Measurements from ENCODE around the gene ZBTB44. TPM values are rescaled to one million over a fixed set of nuclear protein-coding genes. Genes with fewer than 3 reads are reported as not detected.

ZBTB44 gene
- total RNA-seq, 1 experiment from 2014 or later, result 27.5 TPM

- no peak overlapping the region for H3K4me3 ChIP-seq (ENCODE audit: low read length)
- intact Hi-C loops (cut with micrococcal nuclease), result no loop called here
- H3K9ac ChIP-seq (ENCODE audit: low read length), result no peak overlapping the region
- DNase-seq (no peak), ATAC-seq (no peak)
- H3K36me3 ChIP-seq (ENCODE audit: low read depth, low read length), result no peaks in the 10 kb centered on the region
- no peaks in the 10 kb centered on the region for H3F3A ChIP-seq (ENCODE audit: low read length, unreplicated experiment)
- no TSS peak for BruUV-seq (replicated peaks)
- no peak overlapping the region for H3K4me2 ChIP-seq (ENCODE audit: low read length)
- ChIA-PET POLR2A (ENCODE audit: unreplicated experiment) (no interaction called here), CTCF (no interaction called here)
- H4K20me1 ChIP-seq (ENCODE audit: low read length), result no peaks in the 10 kb centered on the region
- H3K27me3 ChIP-seq (ENCODE audit: low read length), result no peaks in the 10 kb centered on the region
- no peaks in the 10 kb centered on the region for H3K9me2 ChIP-seq (replicated peaks; ENCODE audit: low read length)
- H3K27ac ChIP-seq (ENCODE audit: low read length), result no peak overlapping the region
- TF ChIP-seq EZH2phosphoT487 (IDR thresholded peaks at IDR 0.05; ENCODE audit: borderline replicate concordance, low read length) (no peak), EZH2 (IDR thresholded peaks at IDR 0.05; ENCODE audit: low read length, unreplicated experiment) (no peak), CTCF (conservative IDR thresholded peaks at IDR 0.05; ENCODE audit: low read depth, low read length) (no peak)
- H2AFZ ChIP-seq (ENCODE audit: low read length), result no peak overlapping the region
- no peaks in the 10 kb centered on the region for H3K4me1 ChIP-seq (ENCODE audit: insufficient read depth, low read length)
- no peaks in the 10 kb centered on the region for H3K79me2 ChIP-seq (ENCODE audit: low read length)
- 0 out of 2 replicates have a peak, but pooled peaks cover 1% of the 10 kb centered on the region for H3K9me3 ChIP-seq (ENCODE audit: low read length)
Measured at GRCh38 chr11:130328420-130328819, 13.7 kb upstream of the ZBTB44 start.

GRCh38 chr11:130327716-130328115, 13.0 kb upstream of the ZBTB44 start:
- Histone ChIP-seq H3K9ac (ENCODE audit: low read length) (no peak overlapping the region), H3K27ac (ENCODE audit: low read length) (no peak overlapping the region), H2AFZ (ENCODE audit: low read length) (no peak overlapping the region), H3K79me2 (ENCODE audit: low read length) (no peaks in the 10 kb centered on the region), H3K27me3 (ENCODE audit: low read length) (no peaks in the 10 kb centered on the region), H3K36me3 (ENCODE audit: low read depth, low read length) (no peaks in the 10 kb centered on the region), H3K9me2 (replicated peaks; ENCODE audit: low read length) (no peaks in the 10 kb centered on the region), H3K4me3 (ENCODE audit: low read length) (no peak overlapping the region), H3K4me1 (ENCODE audit: insufficient read depth, low read length) (no peaks in the 10 kb centered on the region), H4K20me1 (ENCODE audit: low read length) (no peaks in the 10 kb centered on the region), H3F3A (ENCODE audit: low read length, unreplicated experiment) (no peaks in the 10 kb centered on the region), H3K9me3 (ENCODE audit: low read length) (0 out of 2 replicates have a peak, but pooled peaks cover 7% of the 10 kb centered on the region), H3K4me2 (ENCODE audit: low read length) (no peak overlapping the region)
- intact Hi-C loops (cut with micrococcal nuclease), result no loop called here
- ATAC-seq (no peak), DNase-seq (no peak)
- CTCF ChIA-PET, result no interaction called here
- no TSS peak for BruUV-seq (replicated peaks)
- POLR2A ChIA-PET (ENCODE audit: unreplicated experiment), result no interaction called here
- TF ChIP-seq EZH2 (IDR thresholded peaks at IDR 0.05; ENCODE audit: low read length, unreplicated experiment), result no peak
- no peak for TF ChIP-seq EZH2phosphoT487 (IDR thresholded peaks at IDR 0.05; ENCODE audit: borderline replicate concordance, low read length)
- no peak for TF ChIP-seq CTCF (conservative IDR thresholded peaks at IDR 0.05; ENCODE audit: low read depth, low read length)

DNA sequence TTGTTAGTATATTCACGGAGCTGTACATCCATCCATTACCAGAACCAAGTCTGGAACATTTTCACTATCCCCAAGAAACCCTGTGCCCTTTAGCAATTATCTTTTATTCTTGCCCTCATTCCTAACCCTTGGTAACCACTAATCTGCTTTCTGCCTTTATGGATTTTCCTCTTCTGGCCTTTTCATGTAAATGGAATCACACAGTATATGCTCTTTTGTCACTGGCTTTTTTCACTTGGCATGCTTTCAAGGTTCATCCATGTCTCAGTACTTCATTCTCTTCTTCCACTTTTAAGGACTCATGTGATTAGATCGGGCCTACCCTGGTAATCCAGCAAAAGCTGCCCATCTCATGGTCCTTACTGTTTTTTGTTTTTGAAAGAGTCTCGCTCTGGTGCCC, 11.0 kb upstream of the ZBTB44 start:
- intact Hi-C loops (cut with micrococcal nuclease), result no loop called here
- H3K79me2 ChIP-seq (ENCODE audit: low read length), result no peaks in the 10 kb centered on the region
- POLR2A ChIA-PET (ENCODE audit: unreplicated experiment), result no interaction called here
- no peak overlapping the region for H3K27ac ChIP-seq (ENCODE audit: low read length)
- no peaks in the 10 kb centered on the region for H3F3A ChIP-seq (ENCODE audit: low read length, unreplicated experiment)
- H2AFZ ChIP-seq (ENCODE audit: low read length), result no peak overlapping the region
- no peak overlapping the region for H3K9ac ChIP-seq (ENCODE audit: low read length)
- CTCF ChIA-PET, result no interaction called here
- H4K20me1 ChIP-seq (ENCODE audit: low read length), result no peaks in the 10 kb centered on the region
- H3K9me3 ChIP-seq (ENCODE audit: low read length), result peaks cover 16% of the 10 kb centered on the region; the same call in 1 of the 2 replicates
- H3K27me3 ChIP-seq (ENCODE audit: low read length), result no peaks in the 10 kb centered on the region
- DNase-seq (no peak), ATAC-seq (no peak)
- BruUV-seq (replicated peaks), result no TSS peak
- H3K4me3 ChIP-seq (ENCODE audit: low read length), result no peak overlapping the region
- no peak overlapping the region for H3K4me2 ChIP-seq (ENCODE audit: low read length)
- H3K4me1 ChIP-seq (ENCODE audit: insufficient read depth, low read length), result no peaks in the 10 kb centered on the region
- H3K9me2 ChIP-seq (replicated peaks; ENCODE audit: low read length), result no peaks in the 10 kb centered on the region
- TF ChIP-seq EZH2 (IDR thresholded peaks at IDR 0.05; ENCODE audit: low read length, unreplicated experiment), result no peak
- H3K36me3 ChIP-seq (ENCODE audit: low read depth, low read length), result no peaks in the 10 kb centered on the region

All from PC-3 (cell line).